ENCODE data around the gene TRMU. TPM values are rescaled to one million over a fixed set of nuclear protein-coding genes. Genes with fewer than 3 reads are reported as not detected.

TRMU gene
- total and polyA plus RNA-seq, 2 experiments from 2014 or later: 48.3 to 70.4 TPM

- Histone ChIP-seq H4K20me1 (replicated peaks; ENCODE audit: insufficient read depth) (peaks cover 4% of the 10 kb centered on the region), H2AFZ (no peak overlapping the region), H3K4me3 (no peak overlapping the region), H3K27me3 (ENCODE audit: insufficient read depth) (no peaks in the 10 kb centered on the region), H3K9me2 (ENCODE audit: insufficient read depth) (no peaks in the 10 kb centered on the region), H3K27ac (ENCODE audit: low read depth) (no peak overlapping the region), H3K36me3 (ENCODE audit: insufficient read depth) (peaks cover 24% of the 10 kb centered on the region), H3K79me2 (replicated peaks; ENCODE audit: insufficient read depth) (peaks cover 15% of the 10 kb centered on the region; the same call in 1 of the 2 replicates), H3F3A (replicated peaks; ENCODE audit: low read depth) (peaks cover 6% of the 10 kb centered on the region; the same call in 1 of the 2 replicates), H3K4me2 (no peak overlapping the region), H3K4me1 (ENCODE audit: insufficient read depth) (no peaks in the 10 kb centered on the region)
- no peak overlapping the region for H3K27ac Mint-ChIP-seq
- TF ChIP-seq, protein P1, sequence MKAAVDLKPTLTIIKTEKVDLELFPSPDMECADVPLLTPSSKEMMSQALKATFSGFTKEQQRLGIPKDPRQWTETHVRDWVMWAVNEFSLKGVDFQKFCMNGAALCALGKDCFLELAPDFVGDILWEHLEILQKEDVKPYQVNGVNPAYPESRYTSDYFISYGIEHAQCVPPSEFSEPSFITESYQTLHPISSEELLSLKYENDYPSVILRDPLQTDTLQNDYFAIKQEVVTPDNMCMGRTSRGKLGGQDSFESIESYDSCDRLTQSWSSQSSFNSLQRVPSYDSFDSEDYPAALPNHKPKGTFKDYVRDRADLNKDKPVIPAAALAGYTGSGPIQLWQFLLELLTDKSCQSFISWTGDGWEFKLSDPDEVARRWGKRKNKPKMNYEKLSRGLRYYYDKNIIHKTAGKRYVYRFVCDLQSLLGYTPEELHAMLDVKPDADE (IDR thresholded peaks at IDR 0.05): no peak
- TF ChIP-seq ZNF462 (CRISPR knock-in tag; IDR thresholded peaks at IDR 0.05) (no peak), STAT1 (IDR thresholded peaks at IDR 0.05; ENCODE audit: unreplicated experiment) (no peak), ZNF331 (CRISPR knock-in tag; IDR thresholded peaks at IDR 0.05; ENCODE audit: low read depth) (no peak), JUNB (IDR thresholded peaks at IDR 0.05; ENCODE audit: unreplicated experiment) (no peak), CREB1 (CRISPR knock-in tag; IDR thresholded peaks at IDR 0.05; ENCODE audit: low read depth) (no peak), NANOG (IDR thresholded peaks at IDR 0.05; ENCODE audit: borderline replicate concordance) (no peak), POLR2AphosphoS5 (IDR thresholded peaks at IDR 0.05; ENCODE audit: low read depth) (no peak), EZH2 (IDR thresholded peaks at IDR 0.05; ENCODE audit: low read depth, unreplicated experiment) (no peak), EZH2phosphoT487 (IDR thresholded peaks at IDR 0.05; ENCODE audit: unreplicated experiment) (no peak)
- TF ChIP-seq, protein P2, sequence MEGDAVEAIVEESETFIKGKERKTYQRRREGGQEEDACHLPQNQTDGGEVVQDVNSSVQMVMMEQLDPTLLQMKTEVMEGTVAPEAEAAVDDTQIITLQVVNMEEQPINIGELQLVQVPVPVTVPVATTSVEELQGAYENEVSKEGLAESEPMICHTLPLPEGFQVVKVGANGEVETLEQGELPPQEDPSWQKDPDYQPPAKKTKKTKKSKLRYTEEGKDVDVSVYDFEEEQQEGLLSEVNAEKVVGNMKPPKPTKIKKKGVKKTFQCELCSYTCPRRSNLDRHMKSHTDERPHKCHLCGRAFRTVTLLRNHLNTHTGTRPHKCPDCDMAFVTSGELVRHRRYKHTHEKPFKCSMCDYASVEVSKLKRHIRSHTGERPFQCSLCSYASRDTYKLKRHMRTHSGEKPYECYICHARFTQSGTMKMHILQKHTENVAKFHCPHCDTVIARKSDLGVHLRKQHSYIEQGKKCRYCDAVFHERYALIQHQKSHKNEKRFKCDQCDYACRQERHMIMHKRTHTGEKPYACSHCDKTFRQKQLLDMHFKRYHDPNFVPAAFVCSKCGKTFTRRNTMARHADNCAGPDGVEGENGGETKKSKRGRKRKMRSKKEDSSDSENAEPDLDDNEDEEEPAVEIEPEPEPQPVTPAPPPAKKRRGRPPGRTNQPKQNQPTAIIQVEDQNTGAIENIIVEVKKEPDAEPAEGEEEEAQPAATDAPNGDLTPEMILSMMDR (conservative IDR thresholded peaks at IDR 0.05; ENCODE audit: low read depth in 2 of 2): no peak
- ATAC-seq: no peak
- H3K27me3 Mint-ChIP-seq (ENCODE audit: insufficient read depth, low read depth, poor library complexity): peaks cover 4% of the 10 kb centered on the region
- DNase-seq (ENCODE audit: low spot score): no peak
- peaks cover 78% of the 10 kb centered on the region for H3K36me3 Mint-ChIP-seq (ENCODE audit: low read depth)
- H3K4me1 Mint-ChIP-seq: no peaks in the 10 kb centered on the region
- H3K9me3 Mint-ChIP-seq: no peaks in the 10 kb centered on the region; the same call in 2 of the 3 replicates
- no peak overlapping the region for H3K4me3 Mint-ChIP-seq
Measured at GRCh38 chr22:46350121-46350520, 14.6 kb downstream of the TRMU start.

Data from GM23338 (cell line).